ENCODE measurements around the gene RCVRN.

RCVRN gene

DNA sequence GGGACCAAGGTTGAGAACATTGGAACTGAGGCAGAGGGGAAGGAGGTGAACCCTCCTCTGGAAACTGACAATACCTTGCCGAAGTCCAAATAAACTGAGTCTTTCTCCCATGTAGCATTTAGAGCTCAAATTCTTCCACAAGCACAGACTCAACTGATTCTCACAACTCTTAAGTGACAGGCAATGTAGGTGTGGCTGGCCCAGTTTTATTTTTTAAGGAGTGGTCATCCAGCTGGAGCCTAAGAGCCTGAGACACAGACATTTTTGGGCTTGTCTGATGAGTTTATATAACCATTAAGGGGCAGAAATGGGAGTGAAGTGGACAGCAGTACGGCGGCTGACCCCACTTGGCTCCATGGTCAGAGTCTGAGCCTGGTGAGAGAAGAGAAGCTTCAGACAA, 10.8 kb downstream of the RCVRN start:
- DNase-seq = no peak

DNA sequence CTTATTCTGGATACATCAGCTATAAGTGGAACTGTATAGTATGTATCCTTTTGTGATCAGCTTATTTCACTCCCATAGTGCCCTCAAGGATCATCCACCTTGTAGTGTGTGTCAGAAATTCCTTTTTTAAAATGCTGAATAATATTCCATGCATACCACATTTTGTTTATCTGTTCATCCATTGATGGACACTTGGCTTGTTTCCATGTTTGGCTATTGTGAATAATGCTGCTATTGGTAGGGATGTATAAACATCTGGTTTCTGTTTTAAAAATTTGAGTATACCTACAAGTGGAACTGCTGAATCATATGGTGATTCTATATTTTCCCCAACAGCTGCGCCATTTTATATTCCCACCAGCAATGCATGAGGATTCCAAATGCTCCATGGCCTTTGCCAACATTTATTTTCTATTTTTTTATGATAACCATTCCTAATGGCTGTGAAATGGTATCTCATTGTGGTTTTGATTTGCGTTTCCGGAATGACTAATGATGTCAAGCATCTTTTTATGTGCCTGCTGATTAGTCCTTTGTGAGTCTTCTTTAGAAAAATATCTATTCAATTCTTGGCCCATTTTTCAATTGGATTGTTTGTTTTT, 11.6 kb downstream of the RCVRN start:
- DNase-seq = no peak

DNA sequence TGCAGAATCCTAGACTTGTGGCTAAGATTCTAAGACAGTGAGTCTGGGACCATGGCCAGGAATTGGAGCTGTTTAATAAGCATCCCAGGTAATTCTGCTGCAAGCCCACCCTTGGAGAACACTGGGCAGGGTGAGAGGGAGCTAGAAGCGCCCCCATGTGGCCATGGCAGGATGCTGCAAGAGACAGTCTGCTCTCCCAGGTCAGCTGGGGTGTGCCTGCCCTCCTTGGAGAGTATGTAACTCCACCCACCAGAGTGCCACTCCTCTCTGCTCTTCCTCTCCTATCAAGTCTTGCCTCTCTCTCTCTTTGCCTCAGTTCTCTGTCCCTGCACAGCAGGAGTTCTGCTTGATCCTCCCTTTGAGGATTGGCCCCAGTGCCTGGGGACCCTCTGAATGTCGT, 14.9 kb downstream of the RCVRN start:
- DNase-seq = no peak

DNA sequence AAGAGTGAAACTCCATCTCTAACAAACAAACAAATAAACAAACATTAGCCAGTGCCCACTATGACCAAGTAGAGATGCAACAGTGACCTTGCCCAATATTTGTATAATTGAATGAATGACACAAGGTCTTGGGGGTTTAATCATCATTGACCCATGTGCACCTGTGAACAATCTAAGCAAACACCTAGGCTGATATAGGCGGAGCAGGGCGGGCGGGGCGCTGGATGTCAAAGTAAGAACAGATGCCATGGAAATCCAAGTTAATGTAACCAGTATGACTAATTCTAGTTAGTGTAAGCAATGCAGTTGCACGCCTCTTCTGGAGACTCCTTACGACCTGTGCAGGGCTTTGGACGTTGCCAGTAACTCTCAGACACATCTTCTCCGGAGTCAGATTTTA, 17.6 kb downstream of the RCVRN start:
- no peak for DNase-seq

DNA sequence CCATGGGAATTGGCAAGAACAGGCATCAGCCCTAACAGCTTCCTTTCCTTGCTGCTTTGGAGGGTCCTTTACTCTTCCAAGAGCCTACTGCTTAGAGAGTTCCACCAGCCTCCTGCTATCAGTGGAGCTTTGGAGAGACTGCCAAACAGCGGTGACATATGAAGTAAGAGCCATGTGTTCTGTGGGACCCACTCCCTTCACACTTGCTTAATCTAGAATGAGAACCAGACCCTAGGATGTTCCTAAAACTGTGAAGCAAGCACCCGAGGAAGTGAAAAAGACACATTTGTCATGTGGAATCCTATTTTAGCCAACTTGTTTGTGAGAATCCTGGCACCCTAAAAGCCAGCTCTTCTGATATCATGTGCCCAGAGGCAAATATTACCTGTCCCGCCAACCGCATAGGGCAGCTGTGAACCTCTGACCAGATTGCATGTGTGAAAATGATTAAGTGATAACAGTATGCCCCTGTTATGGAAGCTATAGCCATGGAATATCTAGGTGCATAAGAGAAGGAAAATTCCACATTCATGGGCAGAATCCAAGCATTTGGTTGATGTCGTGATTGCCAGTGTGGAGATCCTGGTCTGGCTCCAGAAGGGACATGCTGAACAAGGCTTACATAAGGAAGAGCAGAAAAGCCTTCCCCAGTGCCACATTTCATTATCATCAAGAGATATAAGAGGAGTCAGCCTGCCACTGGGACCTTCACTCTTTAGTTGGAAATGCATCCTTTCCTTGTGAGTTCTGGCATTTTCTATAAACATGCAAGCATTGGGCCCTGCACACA, 18.7 kb downstream of the RCVRN start:
- DNase-seq = no peak

DNA sequence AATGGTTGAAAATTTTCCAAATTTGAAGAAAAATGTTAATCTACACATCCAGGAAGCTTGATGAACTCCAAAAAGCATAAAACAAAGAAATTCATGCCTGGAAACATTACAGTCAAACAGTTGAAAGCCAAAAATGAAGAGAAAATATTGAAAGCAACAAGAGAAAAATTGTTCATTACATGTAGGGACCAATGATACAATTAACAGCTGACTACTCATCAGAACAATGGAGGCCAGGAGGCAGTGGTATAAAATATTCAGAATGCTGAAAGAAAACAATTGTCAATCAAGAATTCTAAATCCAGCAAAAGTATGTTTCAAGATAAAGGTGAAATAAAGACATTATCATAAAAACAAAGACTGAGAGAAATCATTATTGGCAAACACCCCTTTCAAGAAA, 21.6 kb downstream of the RCVRN start:
- no peak for DNase-seq

DNA sequence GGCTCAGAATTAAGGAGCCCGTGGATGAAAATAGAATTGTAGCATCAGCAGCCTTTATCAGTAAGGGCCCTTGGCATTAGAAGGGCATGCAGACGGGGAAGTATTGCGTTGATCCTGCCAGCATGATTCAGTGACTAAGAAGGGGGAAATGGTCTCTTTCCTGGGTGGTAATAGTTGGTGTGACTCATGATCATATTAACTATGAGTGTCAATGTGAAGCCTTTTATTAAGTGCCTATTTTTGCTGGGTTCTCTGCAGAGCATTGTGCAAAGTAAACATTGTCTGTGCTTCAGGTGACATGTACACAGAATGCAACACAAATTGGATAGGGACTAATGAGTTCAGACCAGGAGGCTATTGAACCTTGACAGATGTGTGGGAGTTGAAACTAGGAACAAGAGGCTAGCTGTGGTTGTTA, 24.5 kb downstream of the RCVRN start:
- no peak for DNase-seq

DNA sequence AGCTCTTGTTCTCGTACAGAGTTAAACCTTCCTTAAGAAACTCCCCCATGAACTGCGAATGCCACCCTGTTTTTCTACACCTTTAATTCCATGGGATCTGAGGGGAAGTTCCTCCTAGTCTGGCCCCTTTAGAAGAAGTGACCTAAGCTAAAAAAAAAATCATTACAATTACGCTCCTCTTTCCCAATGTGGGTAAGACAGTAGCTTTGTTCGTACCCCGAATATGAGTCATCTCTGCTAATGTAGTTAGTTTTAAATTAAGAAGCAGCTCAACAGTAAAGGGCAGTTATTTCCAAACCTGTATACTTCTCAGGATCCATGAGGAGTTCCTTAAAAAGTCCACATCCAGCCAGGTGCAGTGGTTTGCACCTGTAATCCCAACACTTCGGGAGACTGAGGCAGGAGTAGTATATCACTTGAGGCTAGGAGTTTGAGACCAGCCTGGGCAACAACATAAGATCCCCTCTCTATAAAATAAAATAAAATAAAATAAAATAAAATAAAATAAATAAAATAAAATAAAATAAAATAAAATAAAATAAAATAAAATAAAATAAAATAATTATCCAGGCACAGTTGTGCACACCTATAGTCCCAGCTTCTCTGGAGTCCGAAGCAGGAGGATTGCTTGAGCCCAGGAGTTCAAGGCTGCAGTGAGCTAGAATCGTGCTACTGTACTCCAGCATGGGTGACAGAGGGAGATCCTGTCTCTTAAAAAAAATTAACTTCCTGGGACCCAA, 26.1 kb downstream of the RCVRN start:
- no peak for DNase-seq

DNA sequence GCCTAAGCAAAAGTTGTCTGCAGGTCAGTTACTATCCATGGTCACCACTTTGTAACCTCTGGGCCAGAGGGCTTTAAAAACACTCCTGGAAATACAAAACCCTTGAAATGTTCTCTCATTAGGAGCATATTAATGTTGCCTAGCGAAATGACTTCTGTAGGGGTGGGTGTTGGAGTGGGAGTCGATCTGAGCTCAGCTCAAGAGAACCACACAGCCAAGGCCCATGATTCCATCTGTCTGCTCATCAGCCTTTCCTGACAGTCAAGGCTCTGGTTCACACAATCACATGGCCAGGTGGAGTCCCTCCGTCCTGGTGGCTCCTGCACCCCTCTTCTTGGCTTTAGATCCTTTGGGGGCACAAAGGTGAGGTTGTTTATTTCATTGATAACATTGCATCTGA, 26.7 kb downstream of the RCVRN start:
- no peak for DNase-seq

DNA sequence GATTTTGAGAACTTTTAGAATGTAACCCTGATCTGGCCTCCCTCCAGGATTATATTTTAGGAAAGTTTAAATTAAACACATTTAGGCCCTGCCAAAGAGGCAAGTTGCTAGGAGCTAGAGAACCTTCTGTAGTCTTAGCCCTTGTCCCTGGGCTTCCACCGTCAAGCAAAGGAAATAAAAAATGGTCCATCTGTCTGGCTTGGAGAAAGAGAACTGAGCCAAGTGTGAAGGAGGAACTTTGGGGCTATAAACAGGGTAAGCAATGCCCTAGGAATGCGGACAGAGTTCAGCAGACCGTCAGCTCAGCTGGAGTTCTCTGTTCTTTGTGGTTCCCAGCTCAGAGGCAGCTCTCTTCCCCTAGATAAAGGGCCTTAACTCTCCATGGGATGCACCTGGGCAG, 29.6 kb downstream of the RCVRN start:
- DNase-seq = no peak

DNA sequence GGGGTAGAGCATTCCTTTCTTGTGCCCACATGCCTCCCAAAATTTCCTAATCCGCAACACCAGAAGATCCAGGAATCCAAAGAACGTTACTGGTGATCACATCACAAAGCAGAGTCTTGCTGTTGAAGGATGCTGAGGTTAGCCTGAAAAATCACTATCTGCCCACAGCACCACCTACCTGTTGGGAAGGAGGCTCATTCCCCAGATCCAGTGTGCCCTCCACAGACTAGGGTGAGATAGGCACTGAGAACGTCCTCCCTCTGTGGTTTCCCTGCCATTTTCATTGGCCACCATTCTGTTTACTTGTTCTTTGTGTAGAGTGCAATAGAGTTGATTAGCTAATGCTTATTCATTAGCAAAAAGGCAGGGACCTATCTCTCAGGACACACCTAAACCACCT, 30.3 kb downstream of the RCVRN start:
- no peak for DNase-seq

DNA sequence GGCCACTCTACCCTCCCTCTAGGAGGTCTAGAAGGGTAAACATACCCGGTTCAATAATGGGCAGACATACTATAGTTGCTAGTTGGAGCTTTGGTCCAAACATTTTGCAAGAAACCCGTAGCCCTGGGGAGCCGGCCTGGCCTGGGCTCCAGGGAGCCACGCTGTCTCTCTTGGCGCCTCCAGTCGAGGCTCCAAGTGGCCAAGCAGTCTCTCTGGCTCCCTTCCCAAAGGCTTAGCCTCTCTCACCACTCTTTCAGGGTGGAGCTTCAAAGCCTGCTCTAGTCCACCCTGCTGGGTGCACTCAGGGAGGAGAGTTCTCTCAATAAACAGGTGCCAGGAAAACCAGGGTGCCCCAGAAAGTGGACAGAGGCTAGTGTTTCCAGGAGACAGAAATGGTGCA, 32.2 kb downstream of the RCVRN start:
- no peak for DNase-seq

DNA sequence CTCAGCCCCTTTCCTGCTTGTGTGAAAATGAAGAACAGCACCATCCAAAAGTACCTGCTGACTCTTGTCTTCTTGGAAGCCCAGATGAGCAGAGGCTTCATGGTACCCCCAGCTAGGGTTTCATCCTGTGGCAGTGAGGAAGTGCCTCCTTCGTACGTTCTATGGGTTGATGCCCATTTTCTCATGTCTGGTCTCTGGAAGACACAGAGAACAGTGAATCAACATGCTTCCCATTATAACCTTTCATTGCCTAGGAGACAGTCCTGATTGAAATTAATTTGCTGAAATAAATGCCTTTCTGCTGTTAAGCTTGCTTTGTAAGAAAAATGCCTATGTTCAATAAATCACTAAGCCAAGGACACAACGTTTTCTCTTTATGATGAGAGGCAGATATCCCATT, 36.5 kb downstream of the RCVRN start:
- DNase-seq = no peak

DNA sequence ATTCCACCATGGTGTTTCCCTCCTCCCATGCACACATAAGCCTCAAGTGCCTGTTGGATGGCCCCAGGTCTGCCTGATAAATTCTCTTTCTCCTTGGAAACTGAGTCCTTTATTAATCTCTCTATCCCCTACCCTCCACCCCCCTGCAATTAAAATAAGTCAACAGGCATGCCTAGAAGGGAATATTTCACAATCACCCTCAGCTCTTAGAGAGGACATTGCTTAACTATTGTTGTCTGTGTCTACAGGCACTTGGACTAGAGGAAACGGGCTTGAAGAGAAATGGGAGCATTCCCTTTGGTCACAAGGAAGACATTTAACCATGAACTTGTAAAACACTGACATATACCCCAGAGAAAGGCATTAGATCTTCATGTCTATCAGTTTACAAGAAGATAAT, 39.5 kb downstream of the RCVRN start:
- DNase-seq = no peak

DNA sequence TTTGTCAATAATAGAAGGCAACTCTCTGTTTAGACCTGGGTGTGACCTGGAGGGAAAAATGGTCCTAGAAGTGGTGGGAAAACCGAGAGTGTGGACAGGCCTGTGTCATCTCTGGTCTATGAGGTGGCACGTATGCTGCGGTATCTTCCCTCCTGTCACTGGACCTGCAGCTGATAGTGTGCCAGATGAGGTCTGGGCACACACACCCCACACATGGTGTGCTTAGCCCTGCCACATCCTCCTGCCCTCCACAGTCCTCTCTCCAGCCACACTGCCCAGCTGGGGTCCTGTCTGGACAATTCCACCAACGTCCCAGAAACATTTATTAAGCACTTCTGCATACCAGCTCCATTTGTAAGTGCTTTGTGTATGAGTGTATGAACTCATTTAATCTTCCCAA, 42.1 kb downstream of the RCVRN start:
- no peak for DNase-seq

DNA sequence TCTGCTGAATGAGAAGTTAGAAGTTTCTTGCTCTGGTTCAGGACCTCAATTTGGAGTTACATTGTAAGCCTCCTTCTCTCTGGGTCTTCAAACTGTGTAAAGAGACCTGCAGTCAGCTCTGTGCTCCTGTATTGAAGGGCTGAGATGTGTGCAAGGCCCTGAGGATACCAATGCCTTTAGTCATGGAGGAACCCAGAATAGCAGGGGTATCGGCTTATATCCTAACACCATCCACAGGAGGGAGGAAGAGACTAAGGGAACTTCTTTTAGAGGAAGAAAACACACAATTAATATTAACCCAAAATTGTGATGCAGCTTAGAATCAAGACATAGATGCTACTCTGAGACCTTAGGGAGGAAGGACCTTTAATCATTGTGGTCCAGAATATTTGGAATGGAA, 42.9 kb downstream of the RCVRN start:
- no peak for DNase-seq

DNA sequence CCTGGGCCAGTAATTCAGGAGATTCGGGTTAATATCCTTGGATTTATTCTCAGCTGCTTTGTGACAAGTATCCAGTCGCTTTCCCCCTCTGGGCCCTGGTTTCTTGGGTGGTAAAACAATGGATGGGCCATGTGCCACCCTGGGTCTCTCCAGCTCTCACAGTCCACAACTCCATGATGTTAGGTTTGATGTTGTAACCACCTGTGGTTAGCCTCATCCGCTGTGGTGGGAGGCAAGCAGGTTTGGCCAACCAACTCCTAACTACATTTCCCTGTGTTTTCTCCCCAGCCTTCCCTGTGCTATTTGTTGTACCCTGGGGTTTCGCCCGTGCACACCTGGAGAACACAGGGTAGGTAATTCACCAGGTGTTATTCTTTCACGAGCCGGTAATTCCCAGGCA, 44.2 kb downstream of the RCVRN start:
- no peak for DNase-seq

DNA sequence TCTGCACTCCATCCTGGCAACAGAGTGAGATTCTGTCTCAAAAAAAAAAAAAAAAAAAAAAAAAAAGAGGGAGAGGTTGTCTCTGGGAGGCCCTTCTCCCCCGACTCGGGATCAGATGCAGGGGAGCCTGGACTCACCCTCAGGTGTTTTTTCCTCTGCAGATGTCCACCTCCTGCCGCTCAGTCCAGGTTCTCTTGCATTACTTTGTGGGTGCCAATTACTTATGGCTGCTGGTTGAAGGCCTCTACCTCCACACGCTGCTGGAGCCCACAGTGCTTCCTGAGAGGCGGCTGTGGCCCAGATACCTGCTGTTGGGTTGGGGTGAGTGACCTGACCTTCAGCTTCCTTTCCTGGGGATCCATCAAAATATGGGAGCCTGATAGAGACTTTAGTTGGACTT, 45.3 kb downstream of the RCVRN start:
- DNase-seq = no peak

DNA sequence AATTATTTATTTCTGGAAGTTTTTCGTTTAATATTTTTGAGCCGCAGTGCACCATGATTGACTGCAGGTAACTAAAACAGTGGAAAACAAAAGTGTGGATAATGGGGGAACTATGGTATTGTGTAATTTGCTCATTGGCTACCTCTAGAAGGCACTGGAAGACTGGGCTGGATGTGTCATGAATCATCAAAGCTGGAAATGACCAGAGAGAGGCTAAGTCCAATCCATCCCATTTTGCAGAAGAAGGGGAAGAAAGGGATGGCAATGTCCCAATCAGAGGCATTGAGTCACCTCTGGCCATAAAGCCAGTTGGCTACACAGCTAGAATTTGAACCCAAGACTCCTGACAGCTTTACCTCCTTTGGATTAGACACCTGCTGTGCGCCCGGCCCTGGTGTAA, 50.0 kb downstream of the RCVRN start:
- no peak for DNase-seq

DNA sequence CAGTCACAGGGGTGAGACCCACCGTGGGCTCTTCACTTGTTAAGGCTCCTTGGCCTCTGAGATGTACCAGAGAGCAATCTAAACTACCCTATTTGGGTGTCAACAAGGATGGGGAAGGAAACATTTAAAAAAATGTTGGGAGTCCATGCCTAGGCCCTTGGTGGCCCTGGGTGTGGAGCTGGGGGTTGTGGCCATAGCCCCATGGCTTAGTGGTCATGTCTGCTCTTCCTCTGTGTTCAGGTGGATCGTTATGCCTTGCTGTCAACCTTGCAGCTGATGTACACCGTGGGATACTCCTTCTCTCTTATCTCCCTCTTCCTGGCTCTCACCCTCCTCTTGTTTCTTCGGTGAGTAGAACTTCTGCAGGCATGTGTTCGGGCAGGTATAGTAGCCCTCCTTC, 50.8 kb downstream of the RCVRN start:
- DNase-seq = no peak

DNA sequence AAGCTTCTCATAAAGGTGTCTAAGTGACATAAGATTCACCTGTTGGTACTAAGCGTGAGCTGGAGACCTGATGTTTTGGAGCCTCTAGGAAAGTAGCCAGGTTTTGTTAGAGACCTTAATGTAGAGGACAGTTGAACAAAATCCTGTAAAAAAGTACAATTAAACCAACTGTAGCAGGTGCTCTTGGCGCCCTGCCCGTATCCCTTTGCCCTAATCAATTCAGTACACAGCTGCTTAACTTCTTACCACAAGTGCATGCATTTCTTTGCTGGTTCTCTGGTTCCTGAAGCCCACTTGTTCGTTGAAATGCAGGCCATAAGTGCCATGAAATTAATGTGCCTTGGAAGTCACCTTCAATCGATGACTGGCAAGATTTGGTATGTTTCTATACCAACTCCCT, 54.9 kb downstream of the RCVRN start:
- no peak for DNase-seq

Data from NCI-H1694 (cell line).